ENCODE measurements around the gene TSTD2.

GRCh38 chr9:97596906-97597305, 36.3 kb downstream of the TSTD2 start:
- no peak for TF ChIP-seq CTCF (IDR thresholded peaks at IDR 0.05)
- no peak for TF ChIP-seq TEAD1 (CRISPR knock-in tag; IDR thresholded peaks at IDR 0.05)
- TF ChIP-seq ZSCAN18 (CRISPR knock-in tag; IDR thresholded peaks at IDR 0.05): no peak
- TF ChIP-seq NFYB (CRISPR knock-in tag; conservative IDR thresholded peaks at IDR 0.05; ENCODE audit: low read depth): no peak
